Measurements from ENCODE around the gene CLNS1A. TPM values are rescaled to one million over a fixed set of nuclear protein-coding genes. Genes with fewer than 3 reads are reported as not detected.

CLNS1A gene
- total and polyA plus RNA-seq, 2 experiments from 2014 or later = 160 to 204 TPM

- Histone ChIP-seq H3K4me3 (no peak overlapping the region), H4K20me1 (replicated peaks; ENCODE audit: insufficient read depth) (no peaks in the 10 kb centered on the region), H3F3A (replicated peaks; ENCODE audit: low read depth) (no peaks in the 10 kb centered on the region), H3K36me3 (ENCODE audit: insufficient read depth) (no peaks in the 10 kb centered on the region), H3K27ac (ENCODE audit: low read depth) (no peak overlapping the region), H2AFZ (peak overlapping the region; percentile 88; the same call in 1 of the 2 replicates), H3K4me2 (no peak overlapping the region), H3K9me2 (ENCODE audit: insufficient read depth) (no peaks in the 10 kb centered on the region), H3K27me3 (ENCODE audit: insufficient read depth) (no peaks in the 10 kb centered on the region), H3K4me1 (ENCODE audit: insufficient read depth) (no peaks in the 10 kb centered on the region; the same call in 1 of the 2 replicates), H3K79me2 (replicated peaks; ENCODE audit: insufficient read depth) (peaks cover 3% of the 10 kb centered on the region)
- Mint-ChIP-seq H3K4me1 (peaks cover 14% of the 10 kb centered on the region), H3K9me3 (no peaks in the 10 kb centered on the region; the same call in 1 of the 3 replicates), H3K4me3 (no peak overlapping the region), H3K36me3 (ENCODE audit: low read depth) (no peaks in the 10 kb centered on the region), H3K27ac (no peak overlapping the region), H3K27me3 (ENCODE audit: insufficient read depth, low read depth, poor library complexity) (peaks cover 13% of the 10 kb centered on the region)
- no peak for TF ChIP-seq POLR2AphosphoS5 (IDR thresholded peaks at IDR 0.05; ENCODE audit: low read depth)
- TF ChIP-seq, protein P1, sequence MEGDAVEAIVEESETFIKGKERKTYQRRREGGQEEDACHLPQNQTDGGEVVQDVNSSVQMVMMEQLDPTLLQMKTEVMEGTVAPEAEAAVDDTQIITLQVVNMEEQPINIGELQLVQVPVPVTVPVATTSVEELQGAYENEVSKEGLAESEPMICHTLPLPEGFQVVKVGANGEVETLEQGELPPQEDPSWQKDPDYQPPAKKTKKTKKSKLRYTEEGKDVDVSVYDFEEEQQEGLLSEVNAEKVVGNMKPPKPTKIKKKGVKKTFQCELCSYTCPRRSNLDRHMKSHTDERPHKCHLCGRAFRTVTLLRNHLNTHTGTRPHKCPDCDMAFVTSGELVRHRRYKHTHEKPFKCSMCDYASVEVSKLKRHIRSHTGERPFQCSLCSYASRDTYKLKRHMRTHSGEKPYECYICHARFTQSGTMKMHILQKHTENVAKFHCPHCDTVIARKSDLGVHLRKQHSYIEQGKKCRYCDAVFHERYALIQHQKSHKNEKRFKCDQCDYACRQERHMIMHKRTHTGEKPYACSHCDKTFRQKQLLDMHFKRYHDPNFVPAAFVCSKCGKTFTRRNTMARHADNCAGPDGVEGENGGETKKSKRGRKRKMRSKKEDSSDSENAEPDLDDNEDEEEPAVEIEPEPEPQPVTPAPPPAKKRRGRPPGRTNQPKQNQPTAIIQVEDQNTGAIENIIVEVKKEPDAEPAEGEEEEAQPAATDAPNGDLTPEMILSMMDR (conservative IDR thresholded peaks at IDR 0.05; ENCODE audit: low read depth in 2 of 2) = no peak
- TF ChIP-seq NANOG (IDR thresholded peaks at IDR 0.05; ENCODE audit: borderline replicate concordance) = no peak
- no peak for TF ChIP-seq CREB1 (CRISPR knock-in tag; IDR thresholded peaks at IDR 0.05; ENCODE audit: low read depth)
- TF ChIP-seq, protein P2, sequence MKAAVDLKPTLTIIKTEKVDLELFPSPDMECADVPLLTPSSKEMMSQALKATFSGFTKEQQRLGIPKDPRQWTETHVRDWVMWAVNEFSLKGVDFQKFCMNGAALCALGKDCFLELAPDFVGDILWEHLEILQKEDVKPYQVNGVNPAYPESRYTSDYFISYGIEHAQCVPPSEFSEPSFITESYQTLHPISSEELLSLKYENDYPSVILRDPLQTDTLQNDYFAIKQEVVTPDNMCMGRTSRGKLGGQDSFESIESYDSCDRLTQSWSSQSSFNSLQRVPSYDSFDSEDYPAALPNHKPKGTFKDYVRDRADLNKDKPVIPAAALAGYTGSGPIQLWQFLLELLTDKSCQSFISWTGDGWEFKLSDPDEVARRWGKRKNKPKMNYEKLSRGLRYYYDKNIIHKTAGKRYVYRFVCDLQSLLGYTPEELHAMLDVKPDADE (IDR thresholded peaks at IDR 0.05) = no peak
- TF ChIP-seq STAT1 (IDR thresholded peaks at IDR 0.05; ENCODE audit: unreplicated experiment) = no peak
- TF ChIP-seq EZH2 (IDR thresholded peaks at IDR 0.05; ENCODE audit: low read depth, unreplicated experiment) = no peak
- TF ChIP-seq EZH2phosphoT487 (IDR thresholded peaks at IDR 0.05; ENCODE audit: unreplicated experiment) = no peak
- TF ChIP-seq, protein P3, sequence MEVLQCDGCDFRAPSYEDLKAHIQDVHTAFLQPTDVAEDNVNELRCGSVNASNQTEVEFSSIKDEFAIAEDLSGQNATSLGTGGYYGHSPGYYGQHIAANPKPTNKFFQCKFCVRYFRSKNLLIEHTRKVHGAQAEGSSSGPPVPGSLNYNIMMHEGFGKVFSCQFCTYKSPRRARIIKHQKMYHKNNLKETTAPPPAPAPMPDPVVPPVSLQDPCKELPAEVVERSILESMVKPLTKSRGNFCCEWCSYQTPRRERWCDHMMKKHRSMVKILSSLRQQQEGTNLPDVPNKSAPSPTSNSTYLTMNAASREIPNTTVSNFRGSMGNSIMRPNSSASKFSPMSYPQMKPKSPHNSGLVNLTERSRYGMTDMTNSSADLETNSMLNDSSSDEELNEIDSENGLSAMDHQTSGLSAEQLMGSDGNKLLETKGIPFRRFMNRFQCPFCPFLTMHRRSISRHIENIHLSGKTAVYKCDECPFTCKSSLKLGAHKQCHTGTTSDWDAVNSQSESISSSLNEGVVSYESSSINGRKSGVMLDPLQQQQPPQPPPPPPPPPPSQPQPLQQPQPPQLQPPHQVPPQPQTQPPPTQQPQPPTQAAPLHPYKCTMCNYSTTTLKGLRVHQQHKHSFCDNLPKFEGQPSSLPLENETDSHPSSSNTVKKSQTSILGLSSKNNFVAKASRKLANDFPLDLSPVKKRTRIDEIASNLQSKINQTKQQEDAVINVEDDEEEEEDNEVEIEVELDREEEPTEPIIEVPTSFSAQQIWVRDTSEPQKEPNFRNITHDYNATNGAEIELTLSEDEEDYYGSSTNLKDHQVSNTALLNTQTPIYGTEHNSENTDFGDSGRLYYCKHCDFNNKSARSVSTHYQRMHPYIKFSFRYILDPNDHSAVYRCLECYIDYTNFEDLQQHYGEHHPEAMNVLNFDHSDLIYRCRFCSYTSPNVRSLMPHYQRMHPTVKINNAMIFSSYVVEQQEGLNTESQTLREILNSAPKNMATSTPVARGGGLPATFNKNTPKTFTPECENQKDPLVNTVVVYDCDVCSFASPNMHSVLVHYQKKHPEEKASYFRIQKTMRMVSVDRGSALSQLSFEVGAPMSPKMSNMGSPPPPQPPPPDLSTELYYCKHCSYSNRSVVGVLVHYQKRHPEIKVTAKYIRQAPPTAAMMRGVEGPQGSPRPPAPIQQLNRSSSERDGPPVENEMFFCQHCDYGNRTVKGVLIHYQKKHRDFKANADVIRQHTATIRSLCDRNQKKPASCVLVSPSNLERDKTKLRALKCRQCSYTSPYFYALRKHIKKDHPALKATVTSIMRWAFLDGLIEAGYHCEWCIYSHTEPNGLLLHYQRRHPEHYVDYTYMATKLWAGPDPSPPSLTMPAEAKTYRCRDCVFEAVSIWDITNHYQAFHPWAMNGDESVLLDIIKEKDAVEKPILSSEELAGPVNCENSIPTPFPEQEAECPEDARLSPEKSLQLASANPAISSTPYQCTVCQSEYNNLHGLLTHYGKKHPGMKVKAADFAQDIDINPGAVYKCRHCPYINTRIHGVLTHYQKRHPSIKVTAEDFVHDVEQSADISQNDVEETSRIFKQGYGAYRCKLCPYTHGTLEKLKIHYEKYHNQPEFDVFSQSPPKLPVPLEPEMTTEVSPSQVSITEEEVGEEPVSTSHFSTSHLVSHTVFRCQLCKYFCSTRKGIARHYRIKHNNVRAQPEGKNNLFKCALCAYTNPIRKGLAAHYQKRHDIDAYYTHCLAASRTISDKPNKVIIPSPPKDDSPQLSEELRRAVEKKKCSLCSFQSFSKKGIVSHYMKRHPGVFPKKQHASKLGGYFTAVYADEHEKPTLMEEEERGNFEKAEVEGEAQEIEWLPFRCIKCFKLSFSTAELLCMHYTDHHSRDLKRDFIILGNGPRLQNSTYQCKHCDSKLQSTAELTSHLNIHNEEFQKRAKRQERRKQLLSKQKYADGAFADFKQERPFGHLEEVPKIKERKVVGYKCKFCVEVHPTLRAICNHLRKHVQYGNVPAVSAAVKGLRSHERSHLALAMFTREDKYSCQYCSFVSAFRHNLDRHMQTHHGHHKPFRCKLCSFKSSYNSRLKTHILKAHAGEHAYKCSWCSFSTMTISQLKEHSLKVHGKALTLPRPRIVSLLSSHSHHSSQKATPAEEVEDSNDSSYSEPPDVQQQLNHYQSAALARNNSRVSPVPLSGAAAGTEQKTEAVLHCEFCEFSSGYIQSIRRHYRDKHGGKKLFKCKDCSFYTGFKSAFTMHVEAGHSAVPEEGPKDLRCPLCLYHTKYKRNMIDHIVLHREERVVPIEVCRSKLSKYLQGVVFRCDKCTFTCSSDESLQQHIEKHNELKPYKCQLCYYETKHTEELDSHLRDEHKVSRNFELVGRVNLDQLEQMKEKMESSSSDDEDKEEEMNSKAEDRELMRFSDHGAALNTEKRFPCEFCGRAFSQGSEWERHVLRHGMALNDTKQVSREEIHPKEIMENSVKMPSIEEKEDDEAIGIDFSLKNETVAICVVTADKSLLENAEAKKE (CRISPR knock-in tag; IDR thresholded peaks at IDR 0.05) = no peak
- no peak for TF ChIP-seq ZNF114 (CRISPR knock-in tag; IDR thresholded peaks at IDR 0.05)
- TF ChIP-seq JUNB (IDR thresholded peaks at IDR 0.05; ENCODE audit: unreplicated experiment) = no peak
- ATAC-seq = no peak
- DNase-seq (ENCODE audit: low spot score) = no peak
Measured at GRCh38 chr11:77642228-77642627, 4.6 kb upstream of the CLNS1A start.
